ENCODE results near the gene NCBP2L. TPM values are rescaled to one million over a fixed set of nuclear protein-coding genes. Genes with fewer than 3 reads are reported as not detected.

Gene NCBP2L
- total RNA-seq, 4 donors from 2014 or later = 0.11 TPM; not detected in 3

- in situ Hi-C loops (cut with MboI; ENCODE audit: low sequenced_read_pairs in 4 of 4) (no loop called here), intact Hi-C loops (cut with DNase I; ENCODE audit: low total_unique reads) (no loop called here)
- Histone ChIP-seq H3K4me3 (no peak overlapping the region), H3K36me3 (no peaks in the 10 kb centered on the region), H3K27me3 (no peaks in the 10 kb centered on the region), H3K4me1 (peaks cover 3 to 9% of the 10 kb centered on the region in 2 donors), H3K9me3 (peaks cover 0 to 12% (median 0%) of the 10 kb centered on the region in 3 donors), H3K27ac (no peak overlapping the region)
- TF ChIP-seq CTCF (IDR thresholded peaks at IDR 0.05 in 4 of 5, conservative IDR thresholded peaks at IDR 0.05 in 1 of 5) (no peak), POLR2A (IDR thresholded peaks at IDR 0.05) (no peak)
- no peak for ATAC-seq
- DNase-seq = no peak
Observed at GRCh38 chrX:107823042-107823441, 45.5 kb downstream of the NCBP2L start.

DNA sequence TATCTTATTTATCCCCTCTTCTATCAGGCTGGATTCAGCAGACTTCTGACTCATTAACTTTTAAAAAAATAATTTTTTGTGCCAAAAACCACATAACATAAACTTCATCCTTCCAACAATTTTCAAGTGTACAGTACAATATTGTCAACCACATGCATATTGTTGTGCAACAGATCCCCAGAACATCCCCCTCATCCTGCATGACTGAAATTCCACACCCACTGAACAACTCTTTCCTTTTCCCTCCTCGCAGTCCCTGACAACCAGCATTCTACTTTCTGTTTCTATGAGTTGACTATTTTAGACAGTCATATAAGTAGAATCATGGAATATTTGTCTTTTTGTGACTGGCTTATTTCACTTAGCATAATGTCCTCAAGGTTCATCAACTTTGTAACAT lies 45.9 kb downstream of the NCBP2L start:
- Histone ChIP-seq H3K4me1 (peaks cover 3 to 9% of the 10 kb centered on the region in 2 donors), H3K27ac (no peak overlapping the region), H3K36me3 (no peaks in the 10 kb centered on the region), H3K9me3 (peaks cover 0 to 12% (median 0%) of the 10 kb centered on the region in 3 donors), H3K4me3 (no peak overlapping the region), H3K27me3 (no peaks in the 10 kb centered on the region)
- intact Hi-C loops (cut with DNase I; ENCODE audit: low total_unique reads) (no loop called here), in situ Hi-C loops (cut with MboI; ENCODE audit: low sequenced_read_pairs in 4 of 4) (no loop called here)
- DNase-seq (no peak), ATAC-seq (no peak)
- TF ChIP-seq POLR2A (IDR thresholded peaks at IDR 0.05) (no peak), CTCF (IDR thresholded peaks at IDR 0.05 in 4 of 5, conservative IDR thresholded peaks at IDR 0.05 in 1 of 5) (no peak)

GRCh38 chrX:107825698-107826237 lies 48.2 kb downstream of the NCBP2L start, which contains the start of gene MID2:
Gene MID2, plus strand, starts transcription at chrX:107825866. Its CDS starts 561 bp downstream, at chrX:107826427.
- Histone ChIP-seq H3K36me3 (no peaks in the 10 kb centered on the region), H3K27me3 (no peaks in the 10 kb centered on the region), H3K9me3 (no peaks in the 10 kb centered on the region), H3K4me3 (peak within 1 kb of the TSS; percentile 53 to 76 (median 62)), H3K4me1 (peaks cover 3 to 9% of the 10 kb centered on the region in 2 donors), H3K27ac (peak within 1 kb of the TSS; percentile 79 to 92 (median 90))
- peak; percentile 77 to 83 for ATAC-seq
- intact Hi-C loops (cut with DNase I; ENCODE audit: low total_unique reads) (loop anchor here (5.0 kb wide), 1 partner anchor 48 kb away; the partner anchor contains the start of genes NCBP2L and TSC22D3), in situ Hi-C loops (cut with MboI; ENCODE audit: low sequenced_read_pairs in 4 of 4) (no loop called here)
- peak; percentile 75 to 79 for DNase-seq
- TF ChIP-seq CTCF (IDR thresholded peaks at IDR 0.05 in 4 of 5, conservative IDR thresholded peaks at IDR 0.05 in 1 of 5) (no peak), POLR2A (IDR thresholded peaks at IDR 0.05) (peak; percentile 58 to 68)

DNA sequence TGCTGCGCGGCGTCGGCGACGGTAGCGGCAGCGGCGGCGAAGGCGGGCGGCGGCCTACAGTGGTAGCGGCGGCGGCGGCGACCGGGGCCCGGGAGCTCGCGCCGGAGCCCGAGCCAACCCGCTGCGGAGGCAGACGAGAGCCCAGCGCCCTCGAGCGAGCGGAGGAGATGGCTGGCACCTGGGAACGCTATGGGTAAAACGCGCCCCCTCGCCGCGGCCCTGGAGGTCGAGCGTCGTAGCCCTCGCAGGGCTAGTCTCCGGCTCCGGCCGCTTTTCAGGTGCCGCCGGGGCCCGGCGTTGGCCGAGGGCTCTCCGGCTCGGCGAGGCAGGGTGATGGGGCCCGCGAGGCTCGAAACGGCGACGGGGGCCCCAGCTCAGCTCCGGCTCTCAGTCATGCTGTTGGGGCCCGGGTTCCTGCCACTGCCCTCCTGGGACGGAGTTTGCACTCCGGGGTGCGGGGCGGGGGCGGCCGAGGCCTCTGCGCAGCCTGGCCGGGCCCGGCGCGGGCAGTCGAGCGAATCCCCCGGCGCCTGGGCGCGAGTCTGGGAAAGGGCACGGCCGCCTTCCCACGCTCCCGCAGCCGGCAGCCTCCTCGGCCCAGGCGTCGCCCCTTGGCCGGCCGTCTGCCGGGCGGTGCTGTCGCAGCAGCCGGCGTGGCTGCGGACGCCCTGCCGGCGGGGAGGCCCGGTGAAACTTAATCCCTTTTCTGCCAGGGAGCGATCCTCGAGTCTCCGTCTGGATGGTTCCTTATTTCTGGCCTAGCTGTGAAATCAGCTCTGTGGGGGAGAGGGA lies 48.9 kb downstream of the NCBP2L start:
- intact Hi-C loops (cut with DNase I; ENCODE audit: low total_unique reads) (loop anchor here (5.0 kb wide), 1 partner anchor 49 kb away; the partner anchor contains the start of genes NCBP2L and TSC22D3), in situ Hi-C loops (cut with MboI; ENCODE audit: low sequenced_read_pairs in 4 of 4) (no loop called here)
- Histone ChIP-seq H3K9me3 (no peaks in the 10 kb centered on the region), H3K27me3 (no peaks in the 10 kb centered on the region), H3K27ac (peak overlapping the region; percentile 79 to 92 (median 90)), H3K4me3 (peak overlapping the region; percentile 53 to 76 (median 62)), H3K36me3 (no peaks in the 10 kb centered on the region), H3K4me1 (peaks cover 3 to 9% of the 10 kb centered on the region in 2 donors)
- peak; percentile 66 to 72 for ATAC-seq
- TF ChIP-seq CTCF (IDR thresholded peaks at IDR 0.05 in 4 of 5, conservative IDR thresholded peaks at IDR 0.05 in 1 of 5) (no peak), POLR2A (IDR thresholded peaks at IDR 0.05) (peak in 1 of 2 donors; percentile 28)
- DNase-seq = peak; percentile 2 to 31

All from gastrocnemius medialis (tissue), 4 donors.